ENCODE data around the gene PTPRK.

The PTPRK gene

DNA sequence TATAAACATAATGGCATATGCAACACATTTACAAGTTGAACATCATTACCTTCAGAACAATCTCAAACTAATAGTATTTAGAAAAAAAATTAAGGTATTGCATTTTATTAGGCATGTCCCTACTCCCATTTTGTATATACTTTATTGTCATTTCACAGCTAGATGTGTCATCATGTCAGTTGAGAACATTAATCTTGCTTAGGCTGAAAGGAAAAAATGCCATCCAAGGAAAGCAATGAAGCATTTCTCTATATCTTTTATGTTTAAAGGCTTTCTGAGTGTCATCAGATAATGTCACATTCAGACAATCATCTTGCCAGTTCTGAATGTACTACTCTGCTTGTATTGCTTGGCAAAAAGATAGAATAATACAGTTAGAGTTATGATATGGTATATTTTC is 390.7 kb downstream of the PTPRK start:
- DNase-seq, result no peak

- DNase-seq, result no peak
These were observed 392.7 kb downstream of the PTPRK start for GRCh38 chr6:128127650-128128049.

- no peak for DNase-seq
These were observed 395.7 kb downstream of the PTPRK start for GRCh38 chr6:128124713-128125112.

GRCh38 chr6:128121610-128122009 is 398.8 kb downstream of the PTPRK start:
- DNase-seq, result no peak

- DNase-seq, result no peak
These were observed 399.2 kb downstream of the PTPRK start for GRCh38 chr6:128121190-128121589.

GRCh38 chr6:128118401-128118800 is 402.0 kb downstream of the PTPRK start:
- DNase-seq, result no peak

GRCh38 chr6:128117916-128118315 is 402.5 kb downstream of the PTPRK start:
- DNase-seq, result no peak

- no peak for DNase-seq
These were observed 406.2 kb downstream of the PTPRK start for GRCh38 chr6:128114164-128114563.

GRCh38 chr6:128112494-128112893 is 407.9 kb downstream of the PTPRK start:
- DNase-seq, result no peak

- DNase-seq, result no peak
These were observed 409.3 kb downstream of the PTPRK start for GRCh38 chr6:128111096-128111495.

DNA sequence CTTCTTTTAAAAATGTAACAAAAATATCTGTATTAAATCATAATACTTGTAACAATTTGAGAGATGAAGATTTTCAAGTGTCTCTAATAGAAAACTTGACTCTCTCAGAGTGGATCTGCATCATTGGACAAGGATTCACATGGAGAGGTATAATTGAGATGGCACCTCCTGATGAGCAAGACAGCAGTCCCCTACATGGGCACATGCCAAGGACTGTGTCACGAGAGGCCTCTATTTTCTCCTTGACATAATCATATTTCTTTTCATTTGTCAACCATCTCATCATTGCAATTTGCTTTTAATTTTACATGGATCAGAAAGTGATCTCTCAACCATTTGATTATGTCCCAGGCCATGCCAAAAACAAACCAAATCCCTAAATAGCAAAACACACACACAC is 412.7 kb downstream of the PTPRK start:
- DNase-seq, result no peak

- DNase-seq, result no peak
These were observed 420.7 kb downstream of the PTPRK start for GRCh38 chr6:128099571-128100197.

DNA sequence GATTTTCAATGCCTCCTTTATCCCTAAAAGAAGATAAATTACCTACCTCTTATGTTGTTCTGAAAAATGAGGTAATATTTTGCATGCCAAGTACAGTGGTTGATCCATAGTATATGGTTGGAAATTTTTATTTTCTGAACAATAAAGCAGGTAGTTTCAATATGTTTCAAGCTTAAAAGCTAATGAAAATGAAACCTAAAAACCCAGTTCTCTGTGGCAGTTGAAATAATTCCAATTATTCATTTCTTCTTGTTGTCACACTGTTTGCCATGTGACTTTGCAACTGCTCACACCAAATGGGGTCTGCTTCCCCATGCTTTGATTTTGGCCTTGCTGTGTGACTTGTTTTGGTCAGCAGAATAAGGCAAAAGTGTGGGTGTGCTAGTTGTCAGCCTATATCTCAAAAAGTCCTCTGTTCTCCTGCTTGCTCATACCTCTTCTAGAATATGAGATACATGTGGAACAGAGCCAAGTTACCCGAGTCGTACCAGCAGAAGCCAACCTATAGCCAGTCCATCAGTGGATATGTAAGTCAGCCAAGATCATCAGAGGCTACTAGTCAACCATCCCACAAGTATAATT is 422.3 kb downstream of the PTPRK start:
- no peak for DNase-seq

DNA sequence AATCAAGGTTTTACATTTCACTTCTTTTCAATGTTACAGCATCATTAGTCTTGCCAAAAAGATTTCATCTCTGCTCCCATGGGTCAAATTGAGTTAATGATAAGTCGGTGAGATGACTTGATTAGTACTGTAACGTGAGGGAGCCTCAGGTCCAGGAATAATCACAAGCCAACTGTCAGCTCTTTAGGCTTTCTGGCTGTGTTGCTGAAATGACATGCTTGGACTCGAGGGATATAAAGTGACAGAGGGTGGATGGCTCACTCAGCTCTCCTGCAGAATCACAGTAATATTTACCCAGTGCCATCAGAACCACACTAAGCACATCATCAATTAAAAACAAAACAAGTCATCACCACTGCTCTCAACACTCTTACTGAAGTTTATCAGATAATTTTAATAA is 423.4 kb downstream of the PTPRK start:
- DNase-seq, result no peak

DNA sequence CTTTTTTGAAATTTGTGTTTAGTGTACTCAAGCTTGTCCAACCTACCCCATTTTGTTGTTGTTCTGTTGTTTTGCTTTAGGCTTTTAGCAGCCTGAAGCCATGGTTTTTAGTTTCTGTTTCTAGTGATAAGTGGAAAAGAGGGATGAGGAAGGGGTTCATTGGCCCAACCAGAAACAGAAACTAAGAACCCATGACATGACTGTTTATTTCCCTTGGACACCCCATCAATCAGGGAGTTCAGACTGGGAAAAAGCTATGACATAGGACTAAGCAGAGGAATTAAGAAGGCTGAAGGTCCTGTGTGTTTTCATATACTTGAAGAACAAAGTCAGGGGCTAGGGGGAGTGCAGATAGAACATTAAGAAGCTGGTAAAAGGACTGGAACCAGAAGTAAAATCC is 425.0 kb downstream of the PTPRK start:
- DNase-seq, result no peak

DNA sequence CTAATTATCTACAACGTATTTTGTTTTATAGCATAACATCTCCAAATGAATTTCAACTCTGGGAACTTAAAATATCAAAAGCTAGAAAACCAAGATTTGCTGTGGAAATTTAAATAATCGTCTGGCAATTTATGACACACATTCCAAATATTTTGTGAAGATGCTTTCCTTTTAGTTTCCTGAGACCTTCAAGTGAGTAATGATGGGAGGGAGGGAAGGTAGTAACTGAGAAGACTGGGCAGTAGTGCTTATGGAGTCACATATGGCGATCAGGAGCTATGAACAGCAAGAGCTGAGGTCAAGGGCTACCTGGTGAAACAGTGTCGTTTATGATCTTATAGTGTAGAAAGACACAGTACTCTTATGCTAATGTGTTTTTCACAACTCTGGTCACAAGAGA is 441.4 kb downstream of the PTPRK start:
- no peak for DNase-seq

DNA sequence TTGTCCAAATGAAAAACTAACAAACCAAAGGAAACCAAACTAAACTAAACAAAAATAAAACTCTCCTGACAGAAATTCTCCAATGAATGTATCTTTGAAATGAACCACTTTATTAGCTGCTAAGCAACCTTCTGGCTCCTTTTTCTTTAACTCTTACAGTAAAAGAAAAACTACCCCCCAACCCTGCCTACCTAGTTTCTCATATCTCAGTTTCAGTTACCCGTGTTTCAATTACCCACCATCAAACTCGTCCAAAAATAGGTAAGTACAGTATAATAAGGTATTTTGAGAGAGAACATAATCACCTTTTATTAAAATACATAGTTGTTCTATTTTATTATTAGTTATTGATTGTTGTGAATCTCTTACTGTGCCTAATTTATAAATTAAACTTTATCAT is 442.1 kb downstream of the PTPRK start:
- no peak for DNase-seq

GRCh38 chr6:128076843-128077242 is 443.6 kb downstream of the PTPRK start:
- DNase-seq, result no peak

- DNase-seq, result no peak
These were observed 445.8 kb downstream of the PTPRK start for GRCh38 chr6:128074567-128074966.

DNA sequence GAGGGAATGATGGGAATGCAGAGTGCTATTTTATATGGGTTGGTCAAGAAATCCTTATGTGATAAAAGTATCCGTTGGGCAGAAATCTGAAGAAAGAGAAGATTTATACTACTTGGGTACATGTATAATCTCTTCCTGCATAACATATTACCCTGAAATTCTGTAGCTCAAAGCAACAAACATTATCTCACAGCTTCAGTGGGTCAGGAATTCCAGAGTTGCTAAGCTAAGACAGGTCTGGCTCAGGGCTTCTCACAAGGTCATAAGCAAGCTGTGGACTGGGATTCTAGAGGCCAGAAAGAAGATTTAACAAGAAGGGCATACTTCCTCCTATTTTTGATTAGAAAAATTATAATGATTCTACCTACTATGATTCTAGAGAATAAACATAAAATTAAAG is 447.0 kb downstream of the PTPRK start:
- DNase-seq, result no peak

DNA sequence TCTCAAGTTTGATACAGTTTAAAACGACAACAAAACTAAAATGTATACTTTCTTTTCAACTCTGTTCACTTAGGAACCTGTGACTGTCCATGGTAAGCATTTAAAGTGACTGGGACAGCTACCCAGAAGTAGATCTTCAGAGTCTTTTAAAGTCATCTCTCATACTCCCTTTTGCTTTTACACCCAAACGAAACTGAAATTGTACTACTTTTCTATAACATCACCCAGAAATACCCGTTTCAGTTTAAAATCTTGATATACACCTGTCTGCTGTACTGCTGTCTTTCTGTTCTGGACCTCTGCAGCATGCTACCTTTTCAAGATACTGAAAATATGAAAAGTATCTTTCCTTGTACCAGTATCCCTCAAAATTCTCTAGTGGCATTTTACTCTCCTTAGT is 449.2 kb downstream of the PTPRK start:
- no peak for DNase-seq

GRCh38 chr6:128070406-128070805 is 450.0 kb downstream of the PTPRK start:
- no peak for DNase-seq

- DNase-seq, result no peak
These were observed 451.2 kb downstream of the PTPRK start for GRCh38 chr6:128069188-128069587.

DNA sequence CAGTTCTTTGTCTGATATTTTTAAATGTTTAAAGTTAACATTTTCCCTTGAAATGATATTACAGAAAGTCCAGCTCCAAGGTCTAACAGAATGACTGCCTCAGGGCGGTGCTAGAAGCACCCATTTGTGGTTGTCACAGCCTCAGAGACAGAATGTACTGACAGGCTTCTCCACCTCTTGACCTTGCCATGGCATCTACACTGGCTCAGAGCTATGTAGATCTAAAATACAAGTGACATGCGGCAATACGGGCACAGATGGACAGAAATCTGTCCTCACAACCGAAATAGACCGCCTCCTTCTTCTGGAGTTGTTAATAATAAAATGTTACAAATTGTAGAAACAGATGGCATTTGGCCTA is 452.3 kb downstream of the PTPRK start:
- DNase-seq, result no peak
